NCI-H1930 (cell line): Measurements from ENCODE around the gene FXR2.

Experiments used
- DNase-seq, 2 experiments: peaks; one replicate each; lab custom pipeline; 2025; lab: John Stamatoyannopoulos, UW

FXR2 gene

GRCh38 chr17:7548585-7549400 is 65.9 kb downstream of the FXR2 start, which contains the start of gene TNFSF12:
TSS of gene TNFSF12 (plus strand) at chr17:7549058. CDS start at chr17:7549154, 96 bp downstream.
- DNase-seq, result no peak

GRCh38 chr17:7544911-7545310 is 69.8 kb downstream of the FXR2 start:
- DNase-seq, result no peak
